PC-9 (cell line): ENCODE measurements around the gene RNF8.

Experiments used
- EZH2 ChIP-seq: fragments of 200-600 bp; sonication (generic); IDR thresholded peaks from 2 replicates; pipeline ENCODE4 v1.8.0; 2017; ENCODE audit warnings: antibody characterized with exemption, low read depth
- TF ChIP-seq, protein P1 (sequence below): fragments of 200-600 bp; sonication (generic); conservative IDR thresholded peaks from 2 replicates; pipeline ENCODE4 v1.6.1; 2017; ENCODE audit warnings: mixed run types, antibody characterized with exemption, mild to moderate bottlenecking, moderate library complexity

DNA sequence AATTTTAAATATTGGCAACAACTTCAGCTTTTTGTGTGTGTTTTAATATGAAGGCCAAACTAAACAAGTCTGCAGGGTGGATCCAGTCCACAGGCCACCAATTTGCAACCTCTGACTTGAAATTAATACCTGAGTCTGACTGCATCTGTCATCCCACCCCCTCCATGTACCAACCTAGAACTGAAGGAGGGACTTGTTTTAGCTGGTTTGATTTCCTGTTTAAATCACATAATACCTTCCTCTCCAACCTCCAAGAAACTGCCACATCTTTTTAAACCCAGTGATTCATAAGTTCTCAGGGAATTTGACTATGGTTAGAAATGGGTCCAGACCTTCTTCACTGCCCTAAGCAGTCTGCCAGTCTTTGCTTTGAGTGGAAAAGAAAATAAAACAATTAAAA, 21.6 kb downstream of the RNF8 start:
- TF ChIP-seq, protein P1, sequence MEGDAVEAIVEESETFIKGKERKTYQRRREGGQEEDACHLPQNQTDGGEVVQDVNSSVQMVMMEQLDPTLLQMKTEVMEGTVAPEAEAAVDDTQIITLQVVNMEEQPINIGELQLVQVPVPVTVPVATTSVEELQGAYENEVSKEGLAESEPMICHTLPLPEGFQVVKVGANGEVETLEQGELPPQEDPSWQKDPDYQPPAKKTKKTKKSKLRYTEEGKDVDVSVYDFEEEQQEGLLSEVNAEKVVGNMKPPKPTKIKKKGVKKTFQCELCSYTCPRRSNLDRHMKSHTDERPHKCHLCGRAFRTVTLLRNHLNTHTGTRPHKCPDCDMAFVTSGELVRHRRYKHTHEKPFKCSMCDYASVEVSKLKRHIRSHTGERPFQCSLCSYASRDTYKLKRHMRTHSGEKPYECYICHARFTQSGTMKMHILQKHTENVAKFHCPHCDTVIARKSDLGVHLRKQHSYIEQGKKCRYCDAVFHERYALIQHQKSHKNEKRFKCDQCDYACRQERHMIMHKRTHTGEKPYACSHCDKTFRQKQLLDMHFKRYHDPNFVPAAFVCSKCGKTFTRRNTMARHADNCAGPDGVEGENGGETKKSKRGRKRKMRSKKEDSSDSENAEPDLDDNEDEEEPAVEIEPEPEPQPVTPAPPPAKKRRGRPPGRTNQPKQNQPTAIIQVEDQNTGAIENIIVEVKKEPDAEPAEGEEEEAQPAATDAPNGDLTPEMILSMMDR = no peak
- no peak for TF ChIP-seq EZH2
